MM.1S (cell line): ENCODE data around the gene GNAT3.

Experiments used
- CTCF ChIP-seq: fragments of 300-600 bp; sonication (generic); IDR thresholded peaks from 2 replicates; pipeline ENCODE4 v1.5.1; 2016; ENCODE audit warnings: antibody characterized with exemption, low read length, mixed read lengths
- EZH2 ChIP-seq: fragments of 300-600 bp; sonication (generic); optimal IDR thresholded peaks from 2 replicates; pipeline ENCODE3; 2017; ENCODE audit warnings: low read depth, mild to moderate bottlenecking, antibody characterized with exemption, low read length, mixed read lengths
- EZH2phosphoT487 ChIP-seq: fragments of 300-600 bp; sonication (generic); IDR thresholded peaks from 2 replicates; pipeline ENCODE4 v1.6.1; 2018; ENCODE audit warnings: antibody characterized with exemption, low read length

- TF ChIP-seq CTCF (no peak), EZH2 (no peak), EZH2phosphoT487 (no peak)
These were observed 97.5 kb downstream of the GNAT3 start for GRCh38 chr7:80414331-80414730.
